T-helper 2 cell treated with Interferon-gamma antibody and Interleukin-4, amounts not matched to agents 100 ng/mL and 5 ng/mL, for 36 hours (primary cell): ENCODE results near the gene CNDP2. TPM values are rescaled to one million over a fixed set of nuclear protein-coding genes. Genes with fewer than 3 reads are reported as not detected.
"Not testable (repeated sequence)": the region's sequence is repeated elsewhere in the genome, so short reads cannot be mapped to it uniquely, and the experiment has no call there.

Experiments used
- intact Hi-C: fragments of 100-400 bp; cut with micrococcal nuclease; formaldehyde crosslinking; loops from one replicate; pipeline ENCODE4 v1.15.1; 2023
- total RNA-seq: library from RNA; stranded (reverse); gene quantifications from 2 replicates; pipeline ENCODE4 v1.2.3, GENCODE V29; 2022

CNDP2 gene
- total RNA-seq, 1 donor from 2014 or later, result 151 TPM

- intact Hi-C loops, result not testable (repeated sequence)
Measured at GRCh38 chr18:74565993-74566392, 69.8 kb downstream of the CNDP2 start.

- intact Hi-C loops, result no loop called here
Measured at GRCh38 chr18:74567822-74568221, 71.7 kb downstream of the CNDP2 start.

- intact Hi-C loops, result no loop called here
Measured at GRCh38 chr18:74569401-74569800, 73.2 kb downstream of the CNDP2 start.

- intact Hi-C loops, result no loop called here
Measured at GRCh38 chr18:74570266-74570665, 74.1 kb downstream of the CNDP2 start.

GRCh38 chr18:74571895-74572680 is 75.9 kb downstream of the CNDP2 start:
- intact Hi-C loops, result no loop called here

- intact Hi-C loops, result no loop called here
Measured at GRCh38 chr18:74573053-74573452, 76.9 kb downstream of the CNDP2 start.

Other genes with a start within 250 kb of the CNDP2 start
- gene CYB5A, start 204.4 kb upstream of the CNDP2 start, total RNA-seq, result 14.6 and 17.4 TPM in 2 replicates
- gene C18orf63, start 180.5 kb upstream of the CNDP2 start, total RNA-seq, result not detected in 2 replicates
- not detected in 2 replicates for gene DIPK1C, start 39.1 kb upstream of the CNDP2 start, total RNA-seq
- 0.25 TPM in 1 of 2 replicates, not detected in the other for gene CNDP1, start 38.1 kb downstream of the CNDP2 start, total RNA-seq
- gene ZNF407, start 101.5 kb downstream of the CNDP2 start, total RNA-seq, result 20.1 and 20.7 TPM in 2 replicates